HEK293 (cell line): ENCODE results near the gene ILKAP.

Source experiments
- CTCF ChIA-PET: fragments of 350-600 bp; formaldehyde crosslinking; extraction: SDS; loops from one replicate; lab custom pipeline; 2021; ENCODE audit warnings: antibody characterized with exemption; lab: Yijun Ruan, JAX
- POLR2A ChIA-PET: fragments of 300-600 bp; formaldehyde crosslinking; extraction: SDS; loops from one replicate; lab custom pipeline; 2020; ENCODE audit warnings: antibody characterized with exemption, inconsistent platforms; lab: Yijun Ruan, JAX
- H3K27ac ChIP-seq: fragments of 200-500 bp; sonication (Bioruptor generic); 2 replicates; pipeline ENCODE4 v1.5.1; 2014; ENCODE audit warnings: low read depth, low read length, control low read depth, inconsistent platforms; ENCODE audit errors: extremely low read depth
- H3K36me3 ChIP-seq, 2 experiments: fragments of 200-500 bp in 1 of 2; sonication (Bioruptor generic) in 1 of 2; 1 replicate in 1 of 2; 2 replicates in 1 of 2; pipeline ENCODE4 v1.5.1; 2014 to 2017; ENCODE audit warnings: inconsistent platforms in 2 of 2, low read length in 2 of 2; ENCODE audit not compliant: control insufficient read depth in 2 of 2, insufficient read depth in 1 of 2
- H3K4me1 ChIP-seq: fragments of 200-500 bp; sonication (Bioruptor generic); 2 replicates; pipeline ENCODE4 v1.5.1; 2014; ENCODE audit warnings: mild to moderate bottlenecking, low read length, inconsistent platforms; ENCODE audit not compliant: control insufficient read depth, insufficient read depth
- H3K4me3 ChIP-seq: 2 replicates; pipeline ENCODE4 v1.5.1; 2011; ENCODE audit warnings: low read depth, mild to moderate bottlenecking, control low read depth, low read length, moderate library complexity
- H3K9me3 ChIP-seq: fragments of 200-500 bp; sonication (Bioruptor generic); 2 replicates; pipeline ENCODE4 v1.5.1; 2014; ENCODE audit warnings: low read depth, low read length, inconsistent platforms; ENCODE audit not compliant: control insufficient read depth, insufficient read depth
- BCL11B ChIP-seq: fragments of 450-650 bp; formaldehyde crosslinking; IDR thresholded peaks from 2 replicates; pipeline ENCODE4 v1.5.1; 2016; ENCODE audit warnings: low read depth, missing biosample characterization, missing genetic modification characterization
- BCL6B ChIP-seq: fragments of 450-650 bp; formaldehyde crosslinking; IDR thresholded peaks from 2 replicates; pipeline ENCODE4 v1.5.1; 2017; ENCODE audit warnings: missing biosample characterization, missing genetic modification characterization
- GFI1B ChIP-seq: fragments of 450-650 bp; formaldehyde crosslinking; IDR thresholded peaks from 2 replicates; pipeline ENCODE4 v1.5.1; 2016; ENCODE audit warnings: missing biosample characterization, missing genetic modification characterization
- INSM2 ChIP-seq: fragments of 450-650 bp; formaldehyde crosslinking; IDR thresholded peaks from 2 replicates; pipeline ENCODE4 v1.5.1; 2016; ENCODE audit warnings: missing biosample characterization, missing genetic modification characterization
- PATZ1 ChIP-seq: fragments of 450-650 bp; formaldehyde crosslinking; IDR thresholded peaks from 2 replicates; pipeline ENCODE4 v1.5.1; 2016; ENCODE audit warnings: missing biosample characterization, missing genetic modification characterization
- SP2 ChIP-seq: fragments of 450-650 bp; formaldehyde crosslinking; IDR thresholded peaks from 2 replicates; pipeline ENCODE4 v1.5.1; 2016; ENCODE audit warnings: missing biosample characterization, missing genetic modification characterization
- SP7 ChIP-seq: fragments of 450-650 bp; formaldehyde crosslinking; IDR thresholded peaks from 2 replicates; pipeline ENCODE4 v1.5.1; 2016; ENCODE audit warnings: missing biosample characterization, missing genetic modification characterization
- WT1 ChIP-seq: fragments of 450-650 bp; formaldehyde crosslinking; IDR thresholded peaks from 2 replicates; pipeline ENCODE4 v1.5.1; 2016; ENCODE audit warnings: missing biosample characterization, missing genetic modification characterization
- ZNF132 ChIP-seq: fragments of 450-650 bp; formaldehyde crosslinking; IDR thresholded peaks from 2 replicates; pipeline ENCODE4 v1.5.1; 2017; ENCODE audit warnings: missing biosample characterization, missing genetic modification characterization, borderline replicate concordance
- ZNF146 ChIP-seq: fragments of 450-650 bp; formaldehyde crosslinking; IDR thresholded peaks from 2 replicates; pipeline ENCODE4 v1.5.1; 2016; ENCODE audit warnings: missing biosample characterization, missing genetic modification characterization
- ZNF335 ChIP-seq: fragments of 450-650 bp; formaldehyde crosslinking; conservative IDR thresholded peaks from 2 replicates; pipeline ENCODE4 v1.5.1; 2016; ENCODE audit warnings: missing biosample characterization, missing genetic modification characterization
- ZNF341 ChIP-seq: fragments of 450-650 bp; formaldehyde crosslinking; IDR thresholded peaks from 2 replicates; pipeline ENCODE4; 2016; ENCODE audit warnings: low read depth, missing biosample characterization, missing genetic modification characterization
- ZNF354C ChIP-seq: fragments of 450-650 bp; formaldehyde crosslinking; IDR thresholded peaks from 2 replicates; pipeline ENCODE4 v1.5.1; 2016; ENCODE audit warnings: missing biosample characterization, missing genetic modification characterization, low read depth, borderline replicate concordance
- ZNF521 ChIP-seq: fragments of 450-650 bp; formaldehyde crosslinking; IDR thresholded peaks from 2 replicates; pipeline ENCODE4 v1.5.1; 2017; ENCODE audit warnings: missing biosample characterization, mild to moderate bottlenecking, missing genetic modification characterization
- TF ChIP-seq, protein P1 (sequence below): fragments of 450-650 bp; formaldehyde crosslinking; IDR thresholded peaks from 2 replicates; pipeline ENCODE4 v1.5.1; 2016; ENCODE audit warnings: missing biosample characterization, missing genetic modification characterization, borderline replicate concordance
- TF ChIP-seq, protein P2 (sequence below): fragments of 450-650 bp; formaldehyde crosslinking; IDR thresholded peaks from 2 replicates; pipeline ENCODE4 v1.5.1; 2016; ENCODE audit warnings: missing biosample characterization, missing genetic modification characterization
- TF ChIP-seq, protein P3 (sequence below): fragments of 450-650 bp; formaldehyde crosslinking; IDR thresholded peaks from 2 replicates; pipeline ENCODE4 v1.5.1; 2016; ENCODE audit warnings: missing biosample characterization, missing genetic modification characterization
- TF ChIP-seq, protein P4 (sequence below): fragments of 450-650 bp; formaldehyde crosslinking; IDR thresholded peaks from 2 replicates; pipeline ENCODE4 v1.5.1; 2016; ENCODE audit warnings: missing biosample characterization, missing genetic modification characterization

The ILKAP gene

GRCh38 chr2:238159661-238160205 lies 43.8 kb downstream of the ILKAP start:
- Histone ChIP-seq H3K27ac (no peak overlapping the region), H3K9me3 (no peaks in the 10 kb centered on the region), H3K4me1 (no peaks in the 10 kb centered on the region; the same call in 1 of the 2 replicates), H3K36me3 (no peaks in the 10 kb centered on the region)
- ChIA-PET POLR2A (interaction anchor here (1.0 to 1.3 kb wide), 2 partner anchors 43 to 104 kb away, joined by 4 read pairs; no protein-coding TSS in a partner anchor), CTCF (interaction anchor here (0.9 to 2.7 kb wide), 5 partner anchors 10 to 301 kb away, joined by 3 to 24 read pairs (median 3); no protein-coding TSS in a partner anchor)
- TF ChIP-seq ZNF341 (tag by site-specific recombination) (peak; percentile 20; the same call in 1 of the 2 replicates), INSM2 (tag by site-specific recombination) (no peak), ZNF354C (tag by site-specific recombination) (no peak), ZNF146 (tag by site-specific recombination) (no peak), ZNF335 (tag by site-specific recombination) (0 out of 2 replicates have a peak, but pooled peaks have one; percentile 7), SP2 (tag by site-specific recombination) (peak; percentile 21), GFI1B (tag by site-specific recombination) (no peak), BCL6B (no peak), WT1 (no peak), ZNF132 (tag by site-specific recombination) (no peak), SP7 (tag by site-specific recombination) (no peak), PATZ1 (peak; percentile 32; the same call in 1 of the 2 replicates), BCL11B (tag by site-specific recombination) (no peak), ZNF521 (tag by site-specific recombination) (no peak)
- TF ChIP-seq, protein P1, sequence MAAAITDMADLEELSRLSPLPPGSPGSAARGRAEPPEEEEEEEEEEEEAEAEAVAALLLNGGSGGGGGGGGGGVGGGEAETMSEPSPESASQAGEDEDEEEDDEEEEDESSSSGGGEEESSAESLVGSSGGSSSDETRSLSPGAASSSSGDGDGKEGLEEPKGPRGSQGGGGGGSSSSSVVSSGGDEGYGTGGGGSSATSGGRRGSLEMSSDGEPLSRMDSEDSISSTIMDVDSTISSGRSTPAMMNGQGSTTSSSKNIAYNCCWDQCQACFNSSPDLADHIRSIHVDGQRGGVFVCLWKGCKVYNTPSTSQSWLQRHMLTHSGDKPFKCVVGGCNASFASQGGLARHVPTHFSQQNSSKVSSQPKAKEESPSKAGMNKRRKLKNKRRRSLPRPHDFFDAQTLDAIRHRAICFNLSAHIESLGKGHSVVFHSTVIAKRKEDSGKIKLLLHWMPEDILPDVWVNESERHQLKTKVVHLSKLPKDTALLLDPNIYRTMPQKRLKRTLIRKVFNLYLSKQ (tag by site-specific recombination): no peak
- TF ChIP-seq, protein P2, sequence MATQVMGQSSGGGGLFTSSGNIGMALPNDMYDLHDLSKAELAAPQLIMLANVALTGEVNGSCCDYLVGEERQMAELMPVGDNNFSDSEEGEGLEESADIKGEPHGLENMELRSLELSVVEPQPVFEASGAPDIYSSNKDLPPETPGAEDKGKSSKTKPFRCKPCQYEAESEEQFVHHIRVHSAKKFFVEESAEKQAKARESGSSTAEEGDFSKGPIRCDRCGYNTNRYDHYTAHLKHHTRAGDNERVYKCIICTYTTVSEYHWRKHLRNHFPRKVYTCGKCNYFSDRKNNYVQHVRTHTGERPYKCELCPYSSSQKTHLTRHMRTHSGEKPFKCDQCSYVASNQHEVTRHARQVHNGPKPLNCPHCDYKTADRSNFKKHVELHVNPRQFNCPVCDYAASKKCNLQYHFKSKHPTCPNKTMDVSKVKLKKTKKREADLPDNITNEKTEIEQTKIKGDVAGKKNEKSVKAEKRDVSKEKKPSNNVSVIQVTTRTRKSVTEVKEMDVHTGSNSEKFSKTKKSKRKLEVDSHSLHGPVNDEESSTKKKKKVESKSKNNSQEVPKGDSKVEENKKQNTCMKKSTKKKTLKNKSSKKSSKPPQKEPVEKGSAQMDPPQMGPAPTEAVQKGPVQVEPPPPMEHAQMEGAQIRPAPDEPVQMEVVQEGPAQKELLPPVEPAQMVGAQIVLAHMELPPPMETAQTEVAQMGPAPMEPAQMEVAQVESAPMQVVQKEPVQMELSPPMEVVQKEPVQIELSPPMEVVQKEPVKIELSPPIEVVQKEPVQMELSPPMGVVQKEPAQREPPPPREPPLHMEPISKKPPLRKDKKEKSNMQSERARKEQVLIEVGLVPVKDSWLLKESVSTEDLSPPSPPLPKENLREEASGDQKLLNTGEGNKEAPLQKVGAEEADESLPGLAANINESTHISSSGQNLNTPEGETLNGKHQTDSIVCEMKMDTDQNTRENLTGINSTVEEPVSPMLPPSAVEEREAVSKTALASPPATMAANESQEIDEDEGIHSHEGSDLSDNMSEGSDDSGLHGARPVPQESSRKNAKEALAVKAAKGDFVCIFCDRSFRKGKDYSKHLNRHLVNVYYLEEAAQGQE: no peak
- TF ChIP-seq, protein P3, sequence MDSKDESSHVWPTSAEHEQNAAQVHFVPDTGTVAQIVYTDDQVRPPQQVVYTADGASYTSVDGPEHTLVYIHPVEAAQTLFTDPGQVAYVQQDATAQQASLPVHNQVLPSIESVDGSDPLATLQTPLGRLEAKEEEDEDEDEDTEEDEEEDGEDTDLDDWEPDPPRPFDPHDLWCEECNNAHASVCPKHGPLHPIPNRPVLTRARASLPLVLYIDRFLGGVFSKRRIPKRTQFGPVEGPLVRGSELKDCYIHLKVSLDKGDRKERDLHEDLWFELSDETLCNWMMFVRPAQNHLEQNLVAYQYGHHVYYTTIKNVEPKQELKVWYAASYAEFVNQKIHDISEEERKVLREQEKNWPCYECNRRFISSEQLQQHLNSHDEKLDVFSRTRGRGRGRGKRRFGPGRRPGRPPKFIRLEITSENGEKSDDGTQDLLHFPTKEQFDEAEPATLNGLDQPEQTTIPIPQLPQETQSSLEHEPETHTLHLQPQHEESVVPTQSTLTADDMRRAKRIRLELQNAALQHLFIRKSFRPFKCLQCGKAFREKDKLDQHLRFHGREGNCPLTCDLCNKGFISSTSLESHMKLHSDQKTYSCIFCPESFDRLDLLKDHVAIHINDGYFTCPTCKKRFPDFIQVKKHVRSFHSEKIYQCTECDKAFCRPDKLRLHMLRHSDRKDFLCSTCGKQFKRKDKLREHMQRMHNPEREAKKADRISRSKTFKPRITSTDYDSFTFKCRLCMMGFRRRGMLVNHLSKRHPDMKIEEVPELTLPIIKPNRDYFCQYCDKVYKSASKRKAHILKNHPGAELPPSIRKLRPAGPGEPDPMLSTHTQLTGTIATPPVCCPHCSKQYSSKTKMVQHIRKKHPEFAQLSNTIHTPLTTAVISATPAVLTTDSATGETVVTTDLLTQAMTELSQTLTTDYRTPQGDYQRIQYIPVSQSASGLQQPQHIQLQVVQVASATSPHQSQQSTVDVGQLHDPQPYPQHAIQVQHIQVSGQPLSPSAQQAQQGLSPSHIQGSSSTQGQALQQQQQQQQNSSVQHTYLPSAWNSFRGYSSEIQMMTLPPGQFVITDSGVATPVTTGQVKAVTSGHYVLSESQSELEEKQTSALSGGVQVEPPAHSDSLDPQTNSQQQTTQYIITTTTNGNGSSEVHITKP (tag by site-specific recombination): peak; percentile 54
- TF ChIP-seq, protein P4, sequence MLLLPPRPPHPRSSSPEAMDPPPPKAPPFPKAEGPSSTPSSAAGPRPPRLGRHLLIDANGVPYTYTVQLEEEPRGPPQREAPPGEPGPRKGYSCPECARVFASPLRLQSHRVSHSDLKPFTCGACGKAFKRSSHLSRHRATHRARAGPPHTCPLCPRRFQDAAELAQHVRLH: no peak
- TF ChIP-seq, all 188 proteins: peak for 5
- H3K4me3 ChIP-seq: peak overlapping the region; percentile 40
